ENCODE data around the gene ACOXL. TPM values are rescaled to one million over a fixed set of nuclear protein-coding genes. Genes with fewer than 3 reads are reported as not detected.

Gene ACOXL
- total RNA-seq, 4 donors from 2014 or later = not detected

DNA sequence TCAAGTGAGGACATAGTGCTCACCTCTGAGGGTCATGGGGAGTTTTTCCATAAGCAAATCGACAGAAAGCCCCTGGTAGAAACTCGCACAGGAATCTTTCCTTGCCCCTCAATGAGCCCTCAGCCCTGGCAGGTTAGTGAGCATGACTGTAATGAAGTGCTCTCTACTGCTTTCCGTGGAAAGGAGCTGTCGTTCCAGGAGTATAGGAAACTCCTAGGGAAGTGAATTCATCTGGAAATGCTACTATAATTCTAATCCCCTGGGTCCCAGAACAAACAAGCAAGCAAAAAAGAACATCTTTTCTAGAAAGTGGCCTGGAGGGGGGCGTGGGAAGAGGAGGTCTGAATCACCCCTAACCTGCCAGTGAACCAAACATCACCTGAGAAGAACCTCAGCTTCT is 406.5 kb downstream of the ACOXL start:
- Histone ChIP-seq H3K27me3 (no peaks in the 10 kb centered on the region), H3K4me1 (no peaks in the 10 kb centered on the region), H3K9me3 (no peaks in the 10 kb centered on the region), H3K4me3 (no peak overlapping the region), H3K27ac (no peak overlapping the region), H3K36me3 (peaks cover 0 to 7% (median 0%) of the 10 kb centered on the region in 3 donors)
- no peak for DNase-seq
- no peak for TF ChIP-seq CTCF (IDR thresholded peaks at IDR 0.05)
- TF ChIP-seq POLR2A (IDR thresholded peaks at IDR 0.05) = no peak

DNA sequence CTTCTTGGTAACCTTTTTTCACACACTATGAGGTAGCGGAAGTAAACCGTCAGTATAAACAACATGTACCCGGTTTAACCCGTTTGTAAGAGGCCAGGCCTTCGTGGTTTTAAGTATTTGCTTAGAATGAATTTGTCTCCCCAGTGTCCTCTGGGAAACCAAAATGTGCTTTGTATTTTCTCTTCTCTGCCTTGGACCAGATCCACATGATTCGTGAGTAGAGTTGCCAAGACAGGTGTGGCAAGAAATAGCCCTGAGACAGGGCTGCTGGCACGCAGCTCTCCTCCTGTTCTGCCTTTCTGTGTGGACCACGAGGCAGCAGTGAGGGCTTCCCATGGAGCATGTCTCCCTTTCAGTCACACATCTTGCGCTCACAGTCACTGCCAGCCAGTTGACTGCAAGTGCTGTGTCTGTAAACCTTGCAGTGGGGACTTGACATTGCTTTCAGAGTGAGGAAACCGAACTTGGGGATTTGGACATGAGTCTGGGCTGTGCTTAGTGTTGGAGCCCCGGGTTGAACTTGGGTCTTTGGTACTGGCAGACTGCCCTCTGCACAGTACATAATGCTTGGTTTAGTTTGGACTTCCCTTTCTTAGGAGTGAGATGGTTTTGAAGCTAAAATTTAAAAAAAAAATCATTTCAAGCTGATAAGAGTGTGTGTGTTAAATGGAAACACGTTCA is 407.4 kb downstream of the ACOXL start:
- DNase-seq = no peak
- no peak for TF ChIP-seq CTCF (IDR thresholded peaks at IDR 0.05)
- no peak for TF ChIP-seq POLR2A (IDR thresholded peaks at IDR 0.05)
- H3K4me3 ChIP-seq = no peak overlapping the region
- no peaks in the 10 kb centered on the region for H3K4me1 ChIP-seq
- peaks cover 0 to 7% (median 0%) of the 10 kb centered on the region in 3 donors for H3K36me3 ChIP-seq
- H3K9me3 ChIP-seq = no peaks in the 10 kb centered on the region
- no peaks in the 10 kb centered on the region for H3K27me3 ChIP-seq
- H3K27ac ChIP-seq = no peak overlapping the region

DNA sequence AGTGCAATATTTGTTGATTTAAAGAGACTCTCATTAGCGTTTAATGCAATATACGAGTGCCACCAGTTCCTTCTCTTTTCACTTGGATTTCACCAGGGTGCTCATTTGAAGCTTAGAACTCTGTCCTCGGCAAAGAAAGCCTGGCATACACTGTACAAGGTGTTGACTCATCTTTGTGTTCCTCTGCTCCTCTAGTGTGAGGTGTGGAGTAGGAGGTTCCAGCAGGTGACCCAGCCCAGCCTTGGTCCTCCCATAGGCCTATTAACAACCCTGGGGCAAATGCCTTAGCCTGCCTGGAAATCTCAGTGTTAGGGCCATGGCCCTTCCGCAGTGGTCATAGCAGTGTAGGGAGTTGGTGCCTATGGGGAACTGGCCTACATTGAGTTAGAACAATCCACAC is 408.4 kb downstream of the ACOXL start:
- H3K27ac ChIP-seq = no peak overlapping the region
- no peak for DNase-seq
- TF ChIP-seq POLR2A (IDR thresholded peaks at IDR 0.05) (no peak), CTCF (IDR thresholded peaks at IDR 0.05) (no peak)
- no peaks in the 10 kb centered on the region for H3K27me3 ChIP-seq
- no peak overlapping the region for H3K4me3 ChIP-seq
- peaks cover 0 to 14% (median 0%) of the 10 kb centered on the region in 3 donors for H3K36me3 ChIP-seq
- H3K9me3 ChIP-seq = no peaks in the 10 kb centered on the region
- no peaks in the 10 kb centered on the region for H3K4me1 ChIP-seq

GRCh38 chr2:111142101-111142500 is 409.7 kb downstream of the ACOXL start:
- H3K9me3 ChIP-seq = no peaks in the 10 kb centered on the region
- no peak for TF ChIP-seq POLR2A (IDR thresholded peaks at IDR 0.05)
- no peak for TF ChIP-seq CTCF (IDR thresholded peaks at IDR 0.05)
- no peak overlapping the region for H3K27ac ChIP-seq
- peaks cover 0 to 14% (median 0%) of the 10 kb centered on the region in 3 donors for H3K36me3 ChIP-seq
- no peaks in the 10 kb centered on the region for H3K27me3 ChIP-seq
- no peaks in the 10 kb centered on the region for H3K4me1 ChIP-seq
- no peak overlapping the region for H3K4me3 ChIP-seq
- no peak for DNase-seq

DNA sequence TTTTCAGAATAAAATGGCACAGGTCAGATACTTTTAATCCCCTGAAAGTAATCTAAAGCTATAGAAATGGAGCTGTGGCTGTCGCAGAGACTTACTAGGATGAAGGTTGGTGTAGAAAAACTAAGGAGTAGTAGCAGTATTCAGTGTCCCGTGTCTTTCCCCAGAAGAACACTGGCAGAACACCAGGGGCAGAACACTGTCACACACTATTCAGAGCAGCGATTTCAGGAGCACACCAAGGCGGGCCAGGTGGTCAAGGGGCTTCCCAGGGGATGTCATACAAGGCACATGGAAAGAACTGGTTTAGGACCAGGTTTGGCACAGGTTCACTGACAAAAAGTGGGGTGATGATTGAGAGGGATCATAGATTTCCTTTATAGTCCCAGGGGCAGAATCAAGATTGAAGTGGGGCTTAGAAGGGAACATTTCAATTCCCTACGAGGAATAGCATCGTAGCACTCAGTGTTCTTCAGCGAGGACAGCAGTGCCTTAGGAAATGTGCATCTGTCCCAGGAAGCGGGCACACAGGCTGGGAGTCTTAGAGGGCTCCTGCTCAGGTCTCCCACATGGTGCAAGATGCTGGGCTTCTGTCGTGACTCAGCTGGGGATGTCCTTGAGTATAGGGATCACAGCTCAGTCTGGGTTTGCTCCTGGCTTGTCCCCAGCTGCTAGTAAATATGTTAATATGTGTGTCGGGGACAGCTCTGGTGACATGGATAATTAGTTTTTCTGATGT is 410.9 kb downstream of the ACOXL start:
- TF ChIP-seq POLR2A (IDR thresholded peaks at IDR 0.05) (no peak), CTCF (IDR thresholded peaks at IDR 0.05) (no peak)
- H3K4me1 ChIP-seq = no peaks in the 10 kb centered on the region
- peaks cover 0 to 14% (median 0%) of the 10 kb centered on the region in 3 donors for H3K36me3 ChIP-seq
- no peak overlapping the region for H3K4me3 ChIP-seq
- H3K9me3 ChIP-seq = no peaks in the 10 kb centered on the region
- H3K27ac ChIP-seq = no peak overlapping the region
- H3K27me3 ChIP-seq = no peaks in the 10 kb centered on the region
- DNase-seq = no peak
